HFFc6 (cell line): ENCODE results near the gene STAMBPL1. TPM values are rescaled to one million over a fixed set of nuclear protein-coding genes. Genes with fewer than 3 reads are reported as not detected.

Source experiments
- DNase-seq: peaks from one replicate; pipeline ENCODE4 v3.0.0-alpha.2; 2018
- H3K27ac Mint-ChIP-seq: 2 replicates; pipeline ENCODE4 v1.8.0; 2020; ENCODE audit warnings: mild to moderate bottlenecking, mixed read lengths
- H3K27me3 Mint-ChIP-seq: 2 replicates; pipeline ENCODE4 v1.8.0; 2021; ENCODE audit warnings: mild to moderate bottlenecking, moderate library complexity, mixed read lengths; ENCODE audit not compliant: insufficient read depth
- H3K36me3 Mint-ChIP-seq: 2 replicates; pipeline ENCODE4 v1.8.0; 2021; ENCODE audit warnings: low read depth, mixed read lengths
- H3K4me1 Mint-ChIP-seq: 2 replicates; pipeline ENCODE4 v1.8.0; 2020; ENCODE audit warnings: low read depth, mixed read lengths
- H3K4me3 Mint-ChIP-seq: 2 replicates; pipeline ENCODE4 v1.8.0; 2020; ENCODE audit warnings: mild to moderate bottlenecking, moderate library complexity, mixed read lengths
- H3K9me3 Mint-ChIP-seq: 2 replicates; pipeline ENCODE4 v1.8.0; 2020; ENCODE audit warnings: mild to moderate bottlenecking, mixed read lengths
- CTCF ChIP-seq: fragments of 200-600 bp; sonication (generic); IDR thresholded peaks from 2 replicates; pipeline ENCODE4 v1.5.0; 2021; ENCODE audit warnings: antibody characterized with exemption, mild to moderate bottlenecking
- total RNA-seq, 6 experiments: library from RNA; stranded (reverse); fragmentation: NEBNext Ultra II Directional; extraction: Animal tissue kit (Norgen Biotek cat#: 25700); gene quantifications; 2 replicates in 1 of 6; 3 replicates in 5 of 6; pipeline ENCODE4 v1.2.3, GENCODE V29; 2021

STAMBPL1 gene
- total RNA-seq, 6 experiments from 2014 or later, result 28.8 to 44.9 (median 40.6) TPM

DNA sequence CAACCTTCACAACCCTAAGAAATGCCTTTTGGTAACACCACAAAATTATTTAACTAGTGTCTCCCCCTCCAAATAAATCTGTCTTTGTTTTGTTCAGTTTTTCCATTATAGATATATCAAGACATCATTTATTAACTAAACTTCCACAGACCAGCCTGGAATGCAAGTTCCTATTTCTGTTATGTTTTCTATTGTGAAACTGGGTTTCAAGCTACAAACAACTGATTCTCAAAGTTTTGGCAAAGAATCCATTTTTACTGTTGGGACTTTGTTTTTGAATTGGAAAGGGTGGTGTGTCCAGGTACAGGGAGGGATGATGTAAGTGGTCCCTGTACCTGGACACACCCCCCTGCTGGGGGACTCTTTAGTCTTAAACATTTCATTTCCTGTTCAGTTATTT lies 36.2 kb downstream of the STAMBPL1 start:
- peaks cover 50% of the 10 kb centered on the region for H3K36me3 Mint-ChIP-seq
- peaks cover 66% of the 10 kb centered on the region for H3K4me1 Mint-ChIP-seq
- H3K27me3 Mint-ChIP-seq, result no peaks in the 10 kb centered on the region
- TF ChIP-seq CTCF, result no peak
- peak overlapping the region; percentile 9 for H3K4me3 Mint-ChIP-seq
- no peak for DNase-seq
- H3K27ac Mint-ChIP-seq, result peak overlapping the region; percentile 61
- no peaks in the 10 kb centered on the region for H3K9me3 Mint-ChIP-seq

GRCh38 chr10:88916986-88917385 lies 36.9 kb downstream of the STAMBPL1 start:
- Mint-ChIP-seq H3K4me1 (peaks cover 74% of the 10 kb centered on the region), H3K27ac (no peak overlapping the region), H3K9me3 (no peaks in the 10 kb centered on the region), H3K27me3 (no peaks in the 10 kb centered on the region), H3K36me3 (peaks cover 44% of the 10 kb centered on the region), H3K4me3 (no peak overlapping the region)
- no peak for TF ChIP-seq CTCF
- no peak for DNase-seq

- Mint-ChIP-seq H3K27ac (peak overlapping the region; percentile 68), H3K4me3 (no peak overlapping the region; the same call in 1 of the 2 replicates), H3K4me1 (peaks cover 84% of the 10 kb centered on the region), H3K27me3 (no peaks in the 10 kb centered on the region), H3K9me3 (no peaks in the 10 kb centered on the region), H3K36me3 (peaks cover 55% of the 10 kb centered on the region)
- no peak for TF ChIP-seq CTCF
- DNase-seq, result no peak
These were observed 38.3 kb downstream of the STAMBPL1 start for GRCh38 chr10:88918191-88918905.

- Mint-ChIP-seq H3K27me3 (no peaks in the 10 kb centered on the region), H3K9me3 (no peaks in the 10 kb centered on the region), H3K36me3 (peaks cover 62% of the 10 kb centered on the region), H3K4me3 (no peak overlapping the region), H3K27ac (peak overlapping the region; percentile 13; the same call in 1 of the 2 replicates), H3K4me1 (peaks cover 91% of the 10 kb centered on the region)
- no peak for TF ChIP-seq CTCF
- DNase-seq, result no peak
These were observed 39.0 kb downstream of the STAMBPL1 start for GRCh38 chr10:88919041-88919440.

GRCh38 chr10:88920198-88920597 lies 40.2 kb downstream of the STAMBPL1 start:
- Mint-ChIP-seq H3K4me3 (peak overlapping the region; percentile 7; the same call in 1 of the 2 replicates), H3K36me3 (peaks cover 68% of the 10 kb centered on the region), H3K27ac (peak overlapping the region; percentile 3; the same call in 1 of the 2 replicates), H3K9me3 (no peaks in the 10 kb centered on the region), H3K4me1 (peaks cover 90% of the 10 kb centered on the region), H3K27me3 (no peaks in the 10 kb centered on the region)
- no peak for DNase-seq
- TF ChIP-seq CTCF, result no peak
